RPMI8226 (cell line): Measurements from ENCODE around the gene CHCHD6.
A peak's percentile ranks its signal among the peaks of the same experiment; 100 is the strongest.

Experiments
- DNase-seq: peaks from one replicate; pipeline ENCODE4 v3.0.0-alpha.2; 2015

CHCHD6 gene

DNA sequence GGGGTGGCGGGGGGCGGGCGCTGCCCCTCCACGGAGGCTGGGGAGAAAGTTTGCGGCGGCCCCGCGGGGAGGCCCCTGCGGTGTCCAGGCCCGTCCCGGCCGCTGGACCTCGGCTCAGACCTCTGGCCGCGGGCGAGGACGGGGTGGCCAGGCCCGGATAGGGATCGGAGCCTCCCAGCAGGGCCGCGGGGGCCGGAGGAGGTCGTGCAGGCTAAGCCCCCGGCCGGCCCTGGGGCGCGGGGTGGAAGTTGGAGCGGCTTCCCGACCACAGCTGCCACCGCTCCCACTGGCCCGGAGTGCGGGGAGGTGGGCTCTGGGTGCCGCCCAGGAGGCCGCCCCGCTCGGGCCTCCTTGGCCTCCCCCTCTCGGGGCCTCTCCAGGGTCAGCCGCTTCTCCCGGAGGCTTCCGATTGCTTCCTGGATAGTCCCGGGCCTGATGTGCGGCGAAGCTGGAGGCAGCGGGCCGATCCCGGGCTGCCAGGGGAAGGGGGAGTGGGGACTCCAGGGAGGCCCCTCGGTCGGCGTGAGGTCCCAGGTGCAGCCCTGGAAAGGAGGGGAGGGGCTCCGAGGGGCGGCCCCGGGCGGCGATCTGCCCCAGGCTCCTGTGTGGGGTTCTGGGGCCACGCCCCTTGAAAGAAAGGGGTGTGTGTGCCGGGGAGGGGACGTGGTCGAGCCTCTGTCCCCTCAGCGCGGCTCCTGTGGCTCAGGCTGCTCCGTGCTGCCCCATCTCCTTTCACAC, 279.8 kb downstream of the CHCHD6 start:
- no peak for DNase-seq

DNA sequence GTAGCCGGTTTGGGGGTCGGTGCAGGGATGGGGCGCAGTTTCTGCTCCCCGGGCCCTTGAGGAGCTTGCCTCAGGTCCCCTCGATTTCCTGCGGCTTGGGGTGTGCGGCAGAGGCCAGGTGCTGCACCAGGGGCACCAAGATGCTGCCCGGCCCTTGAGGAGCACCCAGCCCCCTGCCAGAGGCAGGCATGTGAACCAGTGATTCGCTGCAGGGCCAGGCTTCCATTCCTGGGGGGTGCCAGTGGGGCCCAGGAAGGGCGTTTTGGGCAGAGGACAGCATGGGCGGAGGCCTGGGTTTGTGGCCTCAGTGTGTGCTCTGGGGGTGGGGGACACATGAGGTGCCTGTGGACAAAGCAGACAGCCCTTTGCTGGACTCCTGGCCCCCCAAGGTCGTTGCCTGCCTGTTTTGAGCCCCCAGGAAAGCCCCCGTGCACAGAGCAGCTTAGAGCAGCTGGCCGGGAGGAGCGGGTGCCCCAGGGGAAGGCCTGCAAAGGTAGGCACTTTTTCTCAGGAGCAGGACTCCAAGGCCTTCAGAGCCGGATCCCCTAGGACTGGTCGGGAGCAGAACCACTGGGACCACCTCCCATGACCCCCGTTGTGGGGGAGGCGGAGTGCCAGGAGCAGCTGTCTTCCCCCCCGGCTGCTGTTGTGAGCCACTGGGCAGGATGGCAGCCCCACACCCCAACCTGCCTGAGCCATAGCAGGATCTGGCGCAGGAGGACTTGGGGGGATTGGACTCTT, 280.5 kb downstream of the CHCHD6 start:
- DNase-seq, result no peak

- DNase-seq, result no peak
Observed at GRCh38 chr3:126985132-126985985, 281.3 kb downstream of the CHCHD6 start.

DNA sequence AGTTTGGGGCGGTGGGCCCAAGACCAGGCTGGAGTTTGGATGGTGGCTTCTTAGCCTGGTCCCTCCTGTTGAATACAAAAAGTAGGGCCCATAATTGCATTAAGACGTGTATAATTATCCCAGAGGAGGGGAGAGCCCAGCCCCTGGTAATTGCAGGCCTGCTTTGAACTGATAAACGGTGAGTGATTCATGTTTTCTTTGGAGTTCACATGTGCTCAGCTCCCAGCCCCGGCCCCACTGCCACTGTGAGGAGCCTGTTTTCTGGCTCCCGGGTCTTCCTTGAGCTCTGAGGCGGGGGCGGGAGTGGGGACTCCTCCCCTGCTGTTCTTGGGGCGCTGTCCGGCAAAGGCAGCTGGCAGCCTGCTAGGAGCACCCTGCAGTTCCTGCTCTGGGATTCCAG, 282.0 kb downstream of the CHCHD6 start:
- no peak for DNase-seq

GRCh38 chr3:126987129-126987528, 283.1 kb downstream of the CHCHD6 start:
- DNase-seq, result no peak

DNA sequence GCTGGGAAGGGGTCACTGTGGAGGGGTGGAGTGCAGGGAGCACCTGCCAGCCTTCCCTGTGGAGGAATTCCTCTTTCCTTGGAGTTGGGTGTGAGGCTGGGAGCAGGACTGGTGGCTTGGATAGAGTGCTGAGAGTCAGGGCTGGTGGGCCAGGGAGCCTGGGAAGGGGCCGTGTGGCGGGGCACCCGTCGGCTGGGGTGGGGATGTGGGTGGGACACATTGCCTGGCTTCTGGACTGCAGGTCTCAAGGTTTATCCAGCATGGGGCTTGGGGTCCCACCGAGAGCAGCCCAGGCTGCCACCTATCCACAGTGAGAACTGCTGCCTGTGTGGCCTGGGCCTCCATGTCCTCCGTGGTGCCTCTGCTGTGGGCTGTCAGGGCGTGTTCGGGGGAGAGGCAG, 283.6 kb downstream of the CHCHD6 start:
- no peak for DNase-seq

DNA sequence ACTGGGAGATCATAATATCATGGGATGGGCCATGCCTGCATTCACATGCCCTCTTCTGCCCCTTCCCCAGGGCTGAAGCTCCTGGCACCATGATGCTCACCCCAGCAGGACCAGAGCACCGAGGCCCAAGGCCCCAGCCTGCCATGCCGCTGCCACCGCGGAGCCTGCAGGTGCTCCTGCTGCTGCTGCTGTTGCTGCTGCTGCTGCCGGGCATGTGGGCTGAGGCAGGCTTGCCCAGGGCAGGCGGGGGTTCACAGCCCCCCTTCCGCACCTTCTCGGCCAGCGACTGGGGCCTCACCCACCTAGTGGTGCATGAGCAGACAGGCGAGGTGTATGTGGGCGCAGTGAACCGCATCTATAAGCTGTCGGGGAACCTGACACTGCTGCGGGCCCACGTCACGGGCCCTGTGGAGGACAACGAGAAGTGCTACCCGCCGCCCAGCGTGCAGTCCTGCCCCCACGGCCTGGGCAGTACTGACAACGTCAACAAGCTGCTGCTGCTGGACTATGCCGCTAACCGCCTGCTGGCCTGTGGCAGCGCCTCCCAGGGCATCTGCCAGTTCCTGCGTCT, 284.5 kb downstream of the CHCHD6 start:
- no peak for DNase-seq

GRCh38 chr3:126989316-126990023, 285.4 kb downstream of the CHCHD6 start:
- DNase-seq, result no peak

DNA sequence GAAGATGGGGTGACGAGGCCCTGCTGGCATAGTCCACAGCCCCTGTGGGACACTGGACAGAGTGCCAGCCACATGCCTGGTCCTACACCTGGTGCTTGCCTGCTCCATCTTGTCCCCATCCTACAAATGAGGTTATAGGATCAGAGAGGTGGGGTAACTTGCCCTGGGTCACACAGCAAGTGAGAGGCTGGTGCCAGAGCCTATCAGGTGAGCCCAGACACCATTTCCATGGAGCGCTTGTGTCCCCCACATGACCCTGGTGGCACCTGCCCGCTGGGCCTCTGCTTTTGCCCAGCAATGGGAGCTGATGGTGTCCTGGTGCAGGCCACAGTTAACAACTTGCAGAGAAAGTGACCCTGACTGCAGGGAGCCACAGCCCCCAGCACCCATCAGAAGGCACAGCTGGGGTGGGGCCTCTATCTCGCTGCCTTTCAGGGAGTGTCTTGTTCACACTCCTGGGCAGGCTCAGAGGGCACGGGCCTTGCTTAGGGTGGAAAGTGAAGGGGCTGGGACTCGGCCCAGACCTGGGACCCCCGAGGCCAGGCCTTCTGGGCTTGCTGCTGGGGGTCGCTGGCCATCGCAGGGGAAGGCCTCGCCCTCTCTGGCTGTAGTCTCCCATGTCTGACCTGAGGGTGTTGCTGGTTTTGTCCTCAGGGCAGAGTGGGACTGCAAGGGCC, 286.1 kb downstream of the CHCHD6 start:
- no peak for DNase-seq

- DNase-seq, result no peak
Observed at GRCh38 chr3:126990890-126991289, 286.9 kb downstream of the CHCHD6 start.

- DNase-seq, result no peak
Observed at GRCh38 chr3:126991366-126992200, 287.5 kb downstream of the CHCHD6 start.

- DNase-seq, result no peak
Observed at GRCh38 chr3:126992216-126992615, 288.2 kb downstream of the CHCHD6 start.

GRCh38 chr3:126992776-126993175, 288.7 kb downstream of the CHCHD6 start:
- DNase-seq, result no peak

GRCh38 chr3:126993436-126993835, 289.4 kb downstream of the CHCHD6 start:
- no peak for DNase-seq

- no peak for DNase-seq
Observed at GRCh38 chr3:126994661-126995245, 290.7 kb downstream of the CHCHD6 start.

DNA sequence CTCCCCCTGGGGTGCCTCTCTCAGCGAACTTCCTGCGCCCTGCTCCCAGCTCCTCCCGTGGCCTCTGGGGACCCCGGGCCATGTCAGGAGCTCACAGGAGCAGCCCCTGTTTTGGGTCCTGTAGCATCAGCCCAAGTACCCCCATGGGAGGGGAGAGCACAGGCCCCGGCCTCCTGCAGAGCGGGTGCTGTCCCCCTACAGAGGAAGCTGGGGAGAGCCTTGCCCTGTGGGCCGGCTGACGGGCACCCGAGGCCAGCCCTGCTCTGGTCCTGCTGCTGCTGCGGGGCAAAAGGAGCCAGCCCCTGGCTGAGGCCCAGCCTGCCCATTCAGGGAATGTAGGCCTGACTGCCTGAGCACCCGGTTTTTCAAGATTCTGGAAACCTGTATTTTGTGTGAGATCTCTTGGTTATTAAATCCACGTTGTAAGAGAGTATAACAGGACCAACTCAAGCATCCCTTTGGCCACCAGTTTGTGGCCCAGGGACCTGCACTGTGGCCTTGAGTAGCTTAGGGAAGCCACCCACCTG, 291.3 kb downstream of the CHCHD6 start:
- no peak for DNase-seq

DNA sequence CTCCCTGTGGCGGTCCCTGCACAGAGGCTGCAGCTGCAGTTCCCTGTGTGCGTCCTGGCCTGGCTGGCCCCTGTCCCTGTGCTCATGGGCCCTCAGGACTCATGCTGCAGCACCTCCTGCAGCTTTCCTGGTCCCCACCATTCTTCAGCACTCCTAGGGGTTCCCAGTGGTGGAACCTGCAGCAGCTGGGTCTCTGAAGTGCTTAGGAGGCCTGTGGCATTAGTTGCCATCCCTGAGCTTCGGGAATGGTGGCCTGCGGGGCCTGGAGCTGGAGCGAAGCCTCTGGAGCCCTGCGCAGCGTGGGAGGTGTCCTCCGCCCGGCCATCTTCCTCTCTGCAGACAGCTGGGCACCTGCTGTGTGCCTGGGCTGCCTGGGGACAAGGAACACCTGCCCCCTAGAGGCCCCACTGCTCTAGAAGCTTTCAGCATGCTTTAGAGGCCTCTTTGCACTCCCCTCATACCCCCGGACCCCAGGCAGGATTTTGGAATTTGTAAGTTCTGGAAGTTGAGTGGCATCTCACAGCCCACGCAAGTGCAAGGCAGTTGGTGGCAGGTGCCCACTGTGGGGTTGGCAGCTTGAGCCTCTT, 292.0 kb downstream of the CHCHD6 start:
- DNase-seq, result no peak

- no peak for DNase-seq
Observed at GRCh38 chr3:126996905-126997304, 292.9 kb downstream of the CHCHD6 start.

DNA sequence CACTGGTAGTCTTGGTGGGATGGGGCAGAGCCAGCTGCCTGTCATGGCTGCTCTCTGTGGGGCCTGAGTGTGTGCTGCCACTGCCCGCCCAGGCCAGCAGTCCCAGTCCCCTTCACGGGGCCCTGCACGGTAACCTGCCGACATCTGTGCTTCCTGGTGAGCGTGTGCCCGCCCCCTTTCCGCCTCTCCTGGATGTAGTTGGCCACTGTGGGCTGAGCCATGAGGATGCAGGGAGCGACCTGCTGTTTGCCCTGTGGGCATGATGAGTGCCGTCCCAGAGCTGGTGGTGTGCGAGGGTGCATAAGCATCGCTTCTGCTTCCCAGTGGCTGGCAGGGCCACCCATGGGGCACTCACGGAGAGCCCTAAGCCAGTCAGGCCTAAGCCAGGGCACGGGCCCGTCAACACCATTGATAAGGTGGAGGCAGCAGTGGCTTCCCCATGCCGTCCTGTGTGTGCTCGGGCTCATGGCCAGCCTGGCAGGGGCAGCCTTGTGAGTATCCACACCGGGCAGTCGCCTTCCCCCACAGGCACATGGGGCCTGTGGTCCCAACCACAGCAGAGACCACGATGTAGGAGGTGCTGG, 293.5 kb downstream of the CHCHD6 start:
- no peak for DNase-seq

GRCh38 chr3:126998320-126998719, 294.3 kb downstream of the CHCHD6 start:
- DNase-seq, result peak; percentile 62
